ENCODE measurements around the gene TTC9B.
"Not testable (repeated sequence)": the region's sequence is repeated elsewhere in the genome, so short reads cannot be mapped to it uniquely, and the experiment has no call there.

The TTC9B gene

DNA sequence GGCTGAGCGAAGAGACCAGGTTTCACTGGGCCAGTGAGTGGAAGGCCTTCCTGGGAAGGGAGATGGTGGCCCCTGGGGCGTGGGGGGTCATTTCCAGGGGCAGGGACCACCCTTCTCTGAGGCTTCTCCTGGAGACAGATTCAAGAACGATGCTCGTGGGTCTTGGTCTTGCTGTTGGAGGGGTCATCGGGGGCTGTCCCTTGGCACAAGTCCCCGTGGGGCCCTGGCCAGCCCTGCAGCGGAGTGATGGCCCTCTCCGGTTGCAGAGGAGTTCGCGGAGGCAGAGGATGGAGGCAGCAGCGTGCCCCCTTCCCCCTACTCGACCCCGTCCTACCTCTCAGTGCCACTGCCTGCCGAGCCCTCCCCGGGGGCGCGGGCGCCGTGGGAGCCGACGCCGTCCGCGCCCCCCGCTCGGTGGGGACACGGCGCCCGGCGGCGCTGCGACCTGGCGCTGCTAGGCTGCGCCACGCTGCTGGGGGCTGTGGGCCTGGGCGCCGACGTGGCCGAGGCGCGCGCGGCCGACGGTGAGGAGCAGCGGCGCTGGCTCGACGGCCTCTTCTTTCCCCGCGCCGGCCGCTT is 4.8 kb downstream of the TTC9B start:
- DNase-seq: no peak

DNA sequence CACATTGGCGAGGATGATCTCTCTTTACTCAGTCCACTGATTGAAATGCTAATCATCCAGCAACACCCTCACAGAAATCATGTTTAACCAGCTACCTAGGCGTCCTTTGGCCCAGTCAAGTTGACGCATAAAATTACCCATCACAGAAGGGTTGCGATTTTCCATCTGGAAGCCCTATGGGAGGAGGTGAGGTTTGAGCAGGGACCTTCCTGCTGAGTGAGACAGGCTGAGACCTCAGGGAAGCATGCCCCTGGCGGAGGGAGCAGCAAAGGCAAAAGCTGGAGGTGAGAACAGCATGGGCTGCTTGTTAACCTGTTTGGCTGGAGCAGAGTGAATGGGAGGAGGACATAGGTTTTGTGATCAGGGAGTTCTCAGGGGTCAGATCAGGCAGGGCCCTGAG is 7.3 kb downstream of the TTC9B start:
- no peak for DNase-seq

DNA sequence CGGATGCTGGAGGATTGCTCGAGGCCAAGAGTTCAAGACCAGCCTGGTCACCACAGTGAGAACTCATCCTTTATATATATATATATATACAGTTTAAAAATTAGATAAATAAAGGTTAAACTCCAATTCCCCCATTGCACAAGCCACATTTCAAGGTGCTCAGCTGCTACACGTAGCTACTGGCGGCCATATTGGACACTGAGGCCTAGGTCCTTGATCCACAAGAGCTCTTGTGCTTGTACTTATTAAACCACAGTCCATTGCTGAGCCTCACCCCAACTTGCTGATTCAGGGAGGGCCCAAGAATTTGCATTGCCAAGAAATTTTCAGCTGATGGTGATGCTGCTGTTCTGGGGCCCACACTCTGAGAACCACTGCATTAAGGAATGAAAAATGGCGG is 9.6 kb downstream of the TTC9B start:
- DNase-seq: no peak

DNA sequence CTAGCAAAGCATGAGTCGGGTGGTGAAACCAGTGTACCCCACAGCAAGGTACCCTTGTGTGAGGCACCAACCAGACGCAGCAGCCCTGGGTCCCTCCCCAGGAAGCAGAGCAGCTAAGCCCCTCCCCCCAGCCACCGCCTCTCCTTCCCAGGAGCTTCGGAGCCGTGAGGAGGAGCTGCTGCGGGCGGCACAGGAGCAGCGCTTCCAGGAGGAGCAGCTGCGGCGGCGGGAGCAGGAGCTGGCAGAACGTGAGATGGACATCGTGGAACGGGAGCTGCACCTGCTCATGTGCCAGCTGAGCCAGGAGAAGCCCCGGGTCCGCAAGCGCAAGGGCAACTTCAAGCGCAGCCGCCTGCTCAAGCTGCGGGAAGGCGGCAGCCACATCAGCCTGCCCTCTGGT is 12.4 kb downstream of the TTC9B start:
- DNase-seq: no peak

DNA sequence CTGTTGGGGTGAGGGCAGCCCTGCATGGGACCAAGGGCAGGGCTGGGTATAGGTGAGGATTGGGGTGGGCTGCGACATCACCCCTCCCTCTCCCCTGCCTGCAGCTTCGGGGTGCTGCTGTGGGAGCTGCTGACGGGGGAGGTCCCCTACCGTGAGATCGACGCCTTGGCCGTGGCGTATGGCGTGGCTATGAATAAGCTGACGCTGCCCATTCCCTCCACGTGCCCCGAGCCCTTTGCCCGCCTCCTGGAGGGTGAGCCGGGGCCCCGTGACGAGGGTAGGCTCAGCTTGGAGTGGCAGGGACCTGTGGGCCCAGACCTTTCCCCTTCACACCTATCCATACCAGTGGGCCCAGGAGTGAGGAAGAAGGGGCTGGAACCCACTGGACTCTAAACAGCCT is 13.8 kb downstream of the TTC9B start:
- no peak for DNase-seq

DNA sequence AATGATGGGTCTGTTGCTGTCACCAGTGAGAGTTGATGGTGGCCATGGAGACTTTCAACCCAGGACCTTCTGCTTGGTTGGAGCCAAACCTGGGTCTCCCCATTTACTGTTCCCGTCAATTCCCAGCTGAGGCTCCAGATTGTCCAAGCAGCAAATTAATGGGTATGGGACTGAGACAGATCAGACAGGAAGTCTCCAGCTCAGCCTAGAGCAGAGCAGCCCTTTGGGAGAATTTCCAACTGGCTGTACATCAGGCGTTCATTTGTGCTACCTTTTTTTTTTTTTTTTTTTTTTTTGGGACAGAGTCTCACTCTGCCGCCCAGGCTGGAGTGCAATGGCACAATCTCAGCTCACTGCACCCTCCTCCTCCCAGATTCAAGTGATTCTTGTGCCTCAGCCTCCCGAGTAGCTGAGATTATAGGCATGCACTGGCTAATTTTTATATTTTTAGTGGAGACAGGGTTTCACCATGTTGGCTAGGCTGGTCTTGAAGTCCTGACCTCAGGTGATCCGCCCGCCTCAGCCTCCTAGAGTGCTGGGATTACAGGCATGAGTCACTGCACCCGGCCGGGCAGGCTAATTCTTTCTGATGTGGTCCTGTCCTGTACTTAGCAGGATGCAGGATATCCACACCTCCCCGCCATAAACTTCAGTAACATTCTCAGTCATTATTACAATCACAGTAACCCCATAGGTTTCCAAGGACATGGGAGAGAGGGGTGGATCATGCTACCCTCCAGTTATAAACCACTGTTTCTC is 17.7 kb downstream of the TTC9B start:
- DNase-seq: no peak

DNA sequence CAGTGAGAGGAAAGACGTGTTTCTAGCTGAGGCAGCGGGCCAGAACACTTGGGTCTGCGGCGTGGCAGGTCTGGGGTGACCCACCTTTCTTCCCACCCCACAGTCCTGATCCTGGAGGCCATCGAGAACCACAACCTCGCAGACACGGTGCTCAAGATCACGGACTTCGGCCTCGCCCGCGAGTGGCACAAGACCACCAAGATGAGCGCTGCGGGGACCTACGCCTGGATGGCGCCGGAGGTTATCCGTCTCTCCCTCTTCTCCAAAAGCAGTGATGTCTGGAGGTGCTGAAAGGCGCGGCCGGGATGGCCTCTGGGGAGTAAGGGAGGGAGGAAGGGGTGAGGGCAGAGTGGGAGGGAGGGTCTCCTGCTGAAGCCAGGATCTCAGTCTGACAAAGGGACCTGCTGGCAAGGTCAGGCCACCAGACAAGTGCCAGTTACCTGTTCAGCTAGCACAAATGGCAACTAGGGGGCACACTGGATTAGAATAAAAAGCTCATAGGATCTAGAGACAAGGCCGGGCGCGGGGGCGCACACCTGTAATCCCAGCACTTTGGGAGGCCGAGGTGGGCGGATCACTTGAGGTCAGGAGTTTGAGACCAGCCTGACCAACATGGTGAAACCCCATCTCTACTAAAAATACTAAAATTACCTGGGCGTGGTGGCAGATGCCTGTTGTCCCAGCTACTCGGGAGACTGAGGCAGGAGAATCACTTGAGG is 19.8 kb downstream of the TTC9B start:
- DNase-seq: no peak

DNA sequence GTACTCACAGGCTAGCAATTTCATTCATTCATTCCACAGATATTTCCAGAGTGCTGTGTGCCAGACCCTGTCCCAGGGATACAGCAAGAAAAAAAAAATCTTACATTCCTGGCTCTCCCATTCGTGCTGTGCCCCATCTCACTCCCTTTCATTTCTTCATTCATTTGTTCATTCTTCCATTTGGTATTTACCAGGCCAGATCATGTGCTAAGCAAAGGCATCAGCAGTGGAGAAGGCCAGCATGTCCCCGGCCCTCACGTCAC is 24.7 kb downstream of the TTC9B start:
- no peak for DNase-seq

DNA sequence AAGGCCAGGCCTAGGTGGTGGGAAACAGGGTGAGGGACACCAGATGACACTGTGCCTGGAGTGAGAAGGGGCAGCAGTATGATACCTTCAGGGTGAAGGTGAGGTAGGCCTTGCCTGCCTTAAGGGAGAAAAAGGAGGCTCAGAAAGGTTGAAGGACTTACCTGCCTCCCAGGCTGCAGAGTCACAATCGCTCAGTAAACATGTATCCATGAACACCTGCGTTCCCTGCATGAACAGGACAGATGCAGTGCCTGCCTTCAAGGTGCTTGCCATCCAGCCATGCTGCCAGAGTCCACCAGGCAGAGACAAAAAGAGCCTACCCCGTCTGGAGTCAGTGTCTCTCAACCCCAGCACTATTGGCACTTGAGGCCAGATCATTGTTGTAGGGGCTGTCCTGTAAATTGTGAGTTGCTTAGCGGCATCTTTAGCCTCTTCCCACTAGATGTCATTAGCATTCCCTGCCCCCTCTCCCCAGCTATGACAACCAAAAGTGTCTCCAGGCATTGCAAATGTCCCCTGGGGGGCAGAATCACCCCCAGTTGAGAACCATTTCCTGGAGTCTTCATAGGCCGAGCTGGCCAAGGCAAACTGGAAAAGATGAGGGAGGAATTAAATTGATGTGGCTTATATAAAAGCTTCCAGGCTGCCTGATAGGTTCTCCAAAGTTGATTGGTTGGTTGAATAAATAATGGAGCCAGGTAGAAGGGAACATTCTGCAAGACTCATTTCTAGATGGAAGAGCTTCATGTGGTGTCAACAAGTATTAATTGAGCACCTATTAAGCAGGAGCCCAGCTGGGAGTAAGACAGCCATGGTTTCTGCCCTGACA is 25.2 kb downstream of the TTC9B start:
- DNase-seq: no peak

DNA sequence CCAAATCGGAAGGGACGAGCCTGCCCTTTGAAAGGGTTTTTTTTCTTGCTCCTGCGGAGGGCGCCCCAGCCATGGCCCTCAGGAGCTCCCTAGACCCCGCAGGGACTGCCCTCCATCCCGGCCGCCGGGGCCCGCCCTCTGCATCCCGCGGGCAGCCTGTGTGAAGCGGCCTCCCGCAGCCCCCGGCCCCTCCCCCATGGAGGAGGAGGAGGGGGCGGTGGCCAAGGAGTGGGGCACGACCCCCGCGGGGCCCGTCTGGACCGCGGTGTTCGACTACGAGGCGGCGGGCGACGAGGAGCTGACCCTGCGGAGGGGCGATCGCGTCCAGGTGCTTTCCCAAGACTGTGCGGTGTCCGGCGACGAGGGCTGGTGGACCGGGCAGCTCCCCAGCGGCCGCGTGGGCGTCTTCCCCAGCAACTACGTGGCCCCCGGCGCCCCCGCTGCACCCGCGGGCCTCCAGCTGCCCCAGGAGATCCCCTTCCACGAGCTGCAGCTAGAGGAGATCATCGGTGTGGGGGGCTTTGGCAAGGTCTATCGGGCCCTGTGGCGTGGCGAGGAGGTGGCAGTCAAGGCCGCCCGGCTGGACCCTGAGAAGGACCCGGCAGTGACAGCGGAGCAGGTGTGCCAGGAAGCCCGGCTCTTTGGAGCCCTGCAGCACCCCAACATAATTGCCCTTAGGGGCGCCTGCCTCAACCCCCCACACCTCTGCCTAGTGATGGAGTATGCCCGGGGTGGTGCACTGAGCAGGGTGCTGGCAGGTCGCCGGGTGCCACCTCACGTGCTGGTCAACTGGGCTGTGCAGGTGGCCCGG is 26.1 kb downstream of the TTC9B start:
- peak; percentile 33 for DNase-seq

DNA sequence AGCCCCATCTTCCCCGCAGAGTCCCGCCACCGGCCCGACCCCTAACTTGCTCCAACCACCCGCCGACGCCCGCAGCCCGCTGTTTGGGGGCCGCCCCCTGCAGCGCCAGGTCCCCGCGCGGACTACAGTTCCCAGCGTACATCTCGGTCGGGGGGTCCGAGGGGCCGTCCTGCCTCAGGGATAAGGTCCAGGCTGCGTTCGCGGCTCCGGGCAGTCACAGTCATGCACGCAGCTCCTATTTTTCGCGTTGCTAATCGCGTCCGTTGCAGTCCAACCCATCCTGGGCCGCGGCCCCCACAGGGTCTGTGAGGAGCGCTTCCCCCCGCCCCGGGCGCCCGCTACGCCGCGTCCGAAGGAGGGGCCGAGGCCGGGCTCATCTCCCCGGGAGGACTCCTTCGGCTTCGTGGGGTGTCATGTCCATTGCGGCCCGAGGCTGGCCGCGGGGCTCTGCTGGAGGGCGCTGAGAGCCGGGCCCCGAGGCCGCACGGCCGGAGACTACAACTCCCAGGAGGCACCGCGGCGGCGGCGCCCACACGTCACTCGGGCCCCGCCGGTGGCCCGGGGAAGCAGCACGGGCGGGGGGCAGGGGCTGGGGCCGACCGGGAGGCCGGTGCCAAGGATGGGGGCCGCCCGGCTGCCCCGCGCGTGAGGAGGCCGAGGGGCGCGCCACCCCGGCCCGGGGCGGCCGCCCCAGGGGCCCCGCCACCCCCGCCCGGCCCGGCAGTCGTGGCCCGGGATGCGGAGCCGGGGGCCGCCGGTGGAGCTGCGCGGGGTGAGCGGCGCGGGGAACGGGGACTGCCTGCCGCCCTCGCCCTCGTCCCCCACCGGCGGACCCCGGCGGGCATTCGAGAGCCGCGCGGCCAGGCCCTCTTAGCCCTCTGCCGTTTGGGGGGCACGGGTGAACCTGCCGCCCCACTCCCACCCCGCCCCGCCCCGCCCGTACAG is 27.0 kb downstream of the TTC9B start, which contains the start of gene MAP3K10:
Gene MAP3K10 (plus strand): TSS at position 536 of the 945 bp plus-strand sequence. CDS start 606 bp downstream, outside the sequence.
- peak; percentile 76 for DNase-seq

DNA sequence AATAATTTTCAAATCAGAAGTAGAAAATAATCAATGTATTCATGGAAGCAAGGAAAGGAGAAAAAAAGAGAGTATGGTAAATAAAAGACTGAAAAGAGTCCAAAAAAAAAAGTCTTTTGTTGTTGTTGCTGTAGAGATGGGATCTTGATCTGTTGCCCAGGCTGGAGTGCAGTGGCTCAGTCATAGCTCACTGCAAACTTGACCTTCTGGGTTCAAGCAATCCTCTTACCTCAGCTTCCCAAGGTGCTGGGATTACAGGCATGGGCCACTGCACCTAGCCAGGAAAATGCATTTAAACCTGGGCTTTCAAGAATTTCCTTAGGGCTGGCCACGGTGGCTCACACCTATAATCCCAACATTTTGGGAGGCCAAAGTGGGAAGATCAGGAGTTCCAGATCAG is 33.9 kb downstream of the TTC9B start:
- no peak for DNase-seq

DNA sequence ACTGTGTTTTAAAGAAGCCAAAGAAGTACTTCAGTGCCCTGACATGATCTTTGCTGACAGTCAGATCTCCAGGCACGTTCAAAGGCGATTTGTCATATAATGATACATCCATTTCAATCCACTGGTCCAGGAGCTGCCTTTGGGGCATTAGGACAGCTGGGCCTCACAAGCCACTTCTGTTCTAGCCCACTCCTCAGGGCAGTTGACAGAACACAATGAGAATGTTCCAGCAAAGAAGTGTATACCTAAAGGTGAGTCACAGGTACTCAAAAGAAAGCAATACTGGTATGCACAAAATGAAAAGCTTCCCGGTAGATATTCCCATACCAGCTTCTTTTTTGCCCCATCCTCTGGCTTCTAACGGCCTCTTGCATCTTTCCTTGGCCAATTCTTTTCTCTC is 39.4 kb downstream of the TTC9B start:
- no peak for DNase-seq

DNA sequence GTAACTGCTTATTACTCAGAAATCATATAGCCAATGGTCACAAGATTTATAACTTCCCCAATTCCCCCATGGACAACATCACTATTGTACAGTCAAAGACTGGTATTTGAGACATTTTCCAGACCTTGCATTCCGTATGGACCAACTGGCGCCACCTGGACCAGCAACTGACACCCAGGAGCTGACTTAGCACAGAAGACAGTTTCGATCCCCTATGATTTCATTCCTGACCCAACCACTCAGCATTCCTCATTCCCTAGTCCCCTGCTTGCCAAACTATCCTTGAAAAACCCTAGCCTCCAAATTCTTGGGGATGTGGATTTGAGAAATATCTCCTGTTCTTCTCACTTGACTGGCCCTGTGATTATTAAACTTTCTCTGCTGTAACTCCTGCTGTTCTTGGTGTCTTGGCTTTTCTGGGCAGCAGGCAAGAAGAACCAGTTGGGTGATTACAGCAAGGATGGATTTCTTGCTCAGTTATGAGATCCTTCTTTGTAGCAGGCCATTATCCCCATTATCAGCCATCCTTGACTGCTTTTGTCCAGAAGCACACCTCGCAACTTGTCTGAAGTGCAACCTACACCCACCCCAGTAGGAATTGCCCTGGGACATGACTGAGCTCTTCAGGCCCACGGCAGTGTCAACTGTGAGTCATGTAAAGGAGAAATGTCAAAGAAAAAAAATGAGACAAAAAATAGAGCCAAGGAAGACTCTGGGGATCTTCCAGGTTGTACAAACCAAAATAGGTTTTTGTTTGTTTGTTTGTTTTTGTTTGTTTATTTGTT is 40.7 kb downstream of the TTC9B start:
- no peak for DNase-seq

DNA sequence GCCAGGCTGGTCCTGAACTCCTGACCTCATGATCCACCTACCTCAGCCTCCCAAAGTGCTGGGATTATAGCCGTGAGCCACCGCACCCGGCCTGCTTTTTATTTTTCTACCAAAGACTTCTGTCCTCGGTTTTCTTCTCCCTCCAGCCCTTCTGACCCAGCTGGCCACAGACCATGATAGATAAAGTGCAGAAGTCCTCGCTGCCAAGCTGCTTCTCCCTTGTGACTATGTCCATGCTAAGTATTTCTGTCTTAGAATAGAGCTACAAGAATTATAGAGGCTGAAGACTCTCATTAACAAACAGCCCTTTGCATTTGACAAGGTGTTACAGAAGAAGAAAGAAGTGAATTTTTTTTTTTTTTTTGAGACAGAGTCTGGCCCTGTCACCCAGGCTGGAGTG is 42.4 kb downstream of the TTC9B start:
- DNase-seq: no peak

DNA sequence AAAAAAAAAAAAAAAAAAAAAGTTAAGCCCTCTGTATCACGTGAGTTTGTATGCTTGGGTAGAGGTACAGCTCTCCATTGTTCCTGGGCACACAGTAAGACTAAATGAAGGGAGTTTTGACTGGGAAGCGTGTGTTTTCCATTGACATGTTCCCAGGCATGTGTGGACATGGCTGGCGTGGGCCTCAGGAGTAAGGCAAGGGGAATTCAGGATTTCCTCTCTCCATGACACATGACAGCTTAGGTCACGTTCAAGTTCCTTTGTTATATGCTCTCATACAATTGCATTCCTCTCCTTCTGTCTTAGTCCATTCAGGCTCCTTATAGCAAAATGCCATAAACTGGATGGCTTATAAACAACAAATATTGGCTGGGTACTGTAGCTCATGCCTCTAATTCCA is 44.1 kb downstream of the TTC9B start:
- DNase-seq: no peak

DNA sequence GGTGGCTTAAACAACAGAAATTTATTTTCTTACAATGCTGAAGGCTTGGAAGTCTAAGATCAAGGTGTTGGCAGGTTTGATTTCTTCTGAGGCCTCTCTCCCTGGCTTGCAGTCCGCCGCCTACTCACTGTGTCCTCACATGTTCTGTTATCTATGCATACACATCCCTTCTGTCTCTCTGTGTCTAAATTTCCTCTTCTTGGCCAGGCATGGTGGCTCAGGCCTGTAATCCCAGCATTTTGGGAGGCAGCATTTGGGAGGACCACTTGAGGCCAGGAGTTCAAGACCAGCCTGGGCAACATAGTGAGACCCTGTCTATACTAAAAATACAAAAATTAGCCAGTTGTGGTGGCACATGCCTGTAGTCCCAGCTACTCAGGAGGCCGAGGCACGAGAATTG is 46.9 kb downstream of the TTC9B start:
- not testable (repeated sequence) for DNase-seq

DNA sequence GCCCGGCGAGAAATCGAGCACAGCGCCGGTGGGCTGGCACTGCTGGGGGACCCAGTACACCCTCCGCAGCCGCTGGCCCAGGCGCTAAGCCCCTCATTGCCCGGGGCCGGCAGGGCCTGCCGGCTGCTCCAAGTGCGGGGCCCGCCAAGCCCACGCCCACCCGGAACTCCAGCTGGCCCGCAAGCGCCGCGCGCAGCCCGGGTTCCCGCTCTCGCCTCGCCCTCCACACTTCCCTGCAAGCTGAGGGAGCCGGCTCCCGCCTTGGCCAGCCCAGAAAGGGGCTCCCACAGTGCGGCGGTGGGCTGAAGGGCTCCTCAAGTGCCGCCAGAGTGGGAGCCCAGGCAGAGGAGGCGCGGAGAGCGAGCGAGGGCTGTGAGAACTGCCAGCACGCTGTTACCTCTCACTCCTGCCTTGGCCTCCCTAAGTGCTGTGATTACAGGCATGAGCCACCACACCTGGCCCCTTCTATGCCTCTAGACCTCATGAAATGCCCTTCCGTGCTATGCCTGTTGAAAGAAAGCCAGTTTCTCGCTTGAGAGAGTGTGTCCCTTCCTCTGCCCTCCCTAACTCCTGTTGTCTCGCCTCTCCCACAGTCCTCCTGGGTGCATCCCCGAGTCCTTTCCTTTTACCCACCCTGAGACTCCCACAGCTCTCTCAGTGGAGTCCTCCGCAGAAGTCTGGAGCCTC is 47.7 kb downstream of the TTC9B start:
- DNase-seq: not testable (repeated sequence)

DNA sequence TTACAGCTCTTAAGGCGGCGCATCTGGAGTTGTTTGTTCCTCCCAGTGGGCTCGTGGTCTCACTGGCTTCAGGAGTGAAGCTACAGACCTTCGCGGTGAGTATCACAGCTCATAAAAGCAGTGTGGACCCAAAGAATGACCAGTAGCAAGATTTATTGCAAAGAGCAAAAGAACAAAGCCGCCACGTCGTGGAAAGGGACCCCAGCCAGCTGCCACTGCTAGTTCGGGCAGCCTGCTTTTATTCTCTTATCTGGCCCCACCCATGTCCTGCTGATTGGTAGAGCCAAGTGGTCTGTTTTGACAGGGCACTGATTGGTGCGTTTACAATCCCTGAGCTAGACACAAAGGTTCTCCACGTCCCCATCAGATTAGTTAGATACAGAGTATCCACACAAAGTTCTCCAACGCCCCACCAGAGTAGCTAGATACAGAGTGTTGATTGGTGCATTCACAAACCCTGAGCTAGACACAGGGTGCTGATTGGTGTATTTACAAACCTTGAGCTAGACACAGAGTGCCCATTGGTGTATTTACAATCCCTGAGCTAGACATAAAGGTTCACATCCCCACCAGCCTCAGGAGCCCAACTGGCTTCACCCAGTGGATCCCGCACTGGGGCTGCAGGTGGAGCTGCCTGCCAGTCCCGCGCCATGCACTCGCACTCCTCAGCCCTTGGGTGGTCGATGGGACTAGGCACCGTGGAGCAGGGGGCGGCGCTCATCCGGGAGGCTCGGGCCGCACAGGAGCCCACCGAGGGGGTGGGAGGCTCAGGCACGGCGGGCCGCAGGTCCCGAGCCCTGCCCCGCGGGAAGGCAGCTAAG is 48.5 kb downstream of the TTC9B start:
- not testable (repeated sequence) for DNase-seq

Measured in RPMI8226 (cell line).